HCT116 (cell line): ENCODE data around the gene CTSZ. TPM values are rescaled to one million over a fixed set of nuclear protein-coding genes. Genes with fewer than 3 reads are reported as not detected.

Experiments used
- ATAC-seq: fragments of 200-7000 bp; cut with Tn5 transposase; 2 replicates; pipeline ENCODE4 v1.9.1; 2020; ENCODE audit warnings: mild to moderate bottlenecking, moderate library complexity
- BruUV-seq: library from RNA; stranded (reverse); fragments of 400-500 nt; replicated peaks from 2 replicates; lab custom pipeline; 2021; lab: Mats Ljungman, UMichigan
- CTCF ChIA-PET: fragments of 300-600 bp; sonication (Branson Sonifier 250); formaldehyde crosslinking; loops from one replicate; lab custom pipeline; 2021; ENCODE audit warnings: antibody characterized with exemption; lab: Charles Lee
- POLR2A ChIA-PET: fragments of 300-600, 350-600 bp; sonication (Branson Sonifier 250); formaldehyde crosslinking; loops from one replicate; lab custom pipeline; 2021; ENCODE audit warnings: antibody characterized with exemption; lab: Charles Lee
- RAD21 ChIA-PET, 2 experiments: fragments of 300-600 bp; sonication (Branson Sonifier 250); formaldehyde crosslinking; loops; one replicate each; lab custom pipeline; 2023; ENCODE audit warnings: low total read pairs in 2 of 2; ENCODE audit not compliant: uncharacterized antibody in 2 of 2, unreplicated experiment in 2 of 2, low non-redundant PET in 1 of 2; lab: Charles Lee
- DNase-seq: peaks from one replicate; pipeline ENCODE4 v3.0.0-alpha.2; 2010; ENCODE audit warnings: low read depth, low spot score
- H2AFZ ChIP-seq: fragments of 200-600 bp; shearing (Covaris generic), sonication (generic); 2 replicates; pipeline ENCODE4 v1.6.1; 2017; ENCODE audit warnings: low read depth, mixed run types, mixed read lengths, antibody characterized with exemption, low read length; ENCODE audit not compliant: poor library complexity, severe bottlenecking
- H3K27ac ChIP-seq: 2 replicates; pipeline ENCODE4 v1.5.1; 2012; ENCODE audit warnings: low read depth, low read length
- H3K27me3 ChIP-seq: fragments of 200-600 bp; sonication (generic); 2 replicates; pipeline ENCODE4 v1.6.1; 2016; ENCODE audit warnings: mixed run types, low read length, mixed read lengths; ENCODE audit not compliant: insufficient read depth
- H3K36me3 ChIP-seq, 2 experiments: fragments of 200-500 bp in 1 of 2; fragments of 200-600 bp in 1 of 2; sonication (Bioruptor generic) in 1 of 2; sonication (generic) in 1 of 2; 2 replicates each; pipeline versions ENCODE4 v1.5.1 to v1.6.1; 2014 to 2016; ENCODE audit warnings: low read length in 2 of 2, inconsistent platforms in 1 of 2, mixed read lengths in 1 of 2, mixed run types in 1 of 2; ENCODE audit not compliant: insufficient read depth in 2 of 2, control insufficient read depth in 1 of 2
- H3K4me1 ChIP-seq, 2 experiments: fragments of 200-600 bp in 1 of 2; sonication (generic) in 1 of 2; 2 replicates each; pipeline versions ENCODE4 v1.5.1 to v1.6.1; 2012 to 2017; ENCODE audit warnings: low read length in 2 of 2, inconsistent platforms in 1 of 2, mild to moderate bottlenecking in 1 of 2, mixed read lengths in 1 of 2, mixed run types in 1 of 2, moderate library complexity in 1 of 2; ENCODE audit not compliant: insufficient read depth in 2 of 2, control insufficient read depth in 1 of 2
- H3K4me2 ChIP-seq: fragments of 200-600 bp; sonication (generic); 2 replicates; pipeline ENCODE4 v1.6.1; 2017; ENCODE audit warnings: mixed run types, low read length, mixed read lengths
- H3K4me3 ChIP-seq, 2 experiments: fragments of 200-600 bp in 1 of 2; sonication (generic) in 1 of 2; replicated peaks in 1 of 2; 2 replicates each; pipeline ENCODE4 v1.5.1; 2011 to 2016; ENCODE audit warnings: low read length in 2 of 2, control low read depth in 1 of 2, low read depth in 1 of 2, mild to moderate bottlenecking in 1 of 2, mixed read lengths in 1 of 2, mixed run types in 1 of 2
- H3K79me2 ChIP-seq: fragments of 200-600 bp; sonication (generic); 2 replicates; pipeline ENCODE4 v1.6.1; 2017; ENCODE audit warnings: mild to moderate bottlenecking, mixed run types, low read length, moderate library complexity, mixed read lengths; ENCODE audit not compliant: insufficient read depth
- H3K9ac ChIP-seq: fragments of 200-600 bp; sonication (generic); 2 replicates; pipeline ENCODE4 v1.6.1; 2016; ENCODE audit warnings: low read length, mixed read lengths
- H3K9me2 ChIP-seq: fragments of 200-600 bp; sonication (generic), shearing (Covaris generic); 2 replicates; pipeline ENCODE4 v1.6.1; 2017; ENCODE audit warnings: mixed run types, mild to moderate bottlenecking, moderate library complexity; ENCODE audit not compliant: insufficient read depth
- H3K9me3 ChIP-seq, 2 experiments: fragments of 200-500 bp in 1 of 2; fragments of 200-600 bp in 1 of 2; sonication (Bioruptor generic) in 1 of 2; sonication (generic) in 1 of 2; 2 replicates each; pipeline ENCODE4 v1.6.1; 2014 to 2017; ENCODE audit warnings: low read length in 2 of 2, mixed read lengths in 2 of 2, inconsistent platforms in 1 of 2, low read depth in 1 of 2, mild to moderate bottlenecking in 1 of 2, mixed run types in 1 of 2, moderate library complexity in 1 of 2; ENCODE audit not compliant: control insufficient read depth in 1 of 2, insufficient read depth in 1 of 2
- H4K20me1 ChIP-seq: fragments of 200-600 bp; sonication (generic), shearing (Covaris generic); 2 replicates; pipeline ENCODE4 v1.6.1; 2017; ENCODE audit warnings: mixed run types, mild to moderate bottlenecking, moderate library complexity; ENCODE audit not compliant: insufficient read depth
- EZH2phosphoT487 ChIP-seq: fragments of 200-600 bp; IDR thresholded peaks from 2 replicates; pipeline ENCODE4 v1.6.1; 2018; ENCODE audit warnings: antibody characterized with exemption, borderline replicate concordance
- JUND ChIP-seq: IDR thresholded peaks from 2 replicates; pipeline ENCODE4 v1.6.1; 2012
- POLR2A ChIP-seq: IDR thresholded peaks from 2 replicates; pipeline ENCODE4 v1.7.0; 2011; ENCODE audit warnings: borderline replicate concordance; ENCODE audit not compliant: insufficient read depth, insufficient read length; ENCODE audit errors: extremely low read depth
- POLR2AphosphoS5 ChIP-seq: IDR thresholded peaks from 2 replicates; pipeline ENCODE4 v1.6.1; 2011; ENCODE audit warnings: mild to moderate bottlenecking, low read depth, low read length, moderate library complexity
- RAD21 ChIP-seq: IDR thresholded peaks from 2 replicates; pipeline ENCODE4 v1.6.1; 2012; ENCODE audit warnings: low read depth, mild to moderate bottlenecking
- SIN3A ChIP-seq: IDR thresholded peaks from 2 replicates; pipeline ENCODE4 v1.6.1; 2012; ENCODE audit warnings: low read depth
- SP1 ChIP-seq: IDR thresholded peaks from 2 replicates; pipeline ENCODE4 v1.6.1; 2012; ENCODE audit warnings: low read depth
- SRF ChIP-seq: IDR thresholded peaks from 2 replicates; pipeline ENCODE4 v1.6.1; 2012; ENCODE audit warnings: low read depth
- ZFX ChIP-seq: fragments of 450-650 bp; IDR thresholded peaks from 2 replicates; pipeline ENCODE4 v1.6.1; 2017
- intact Hi-C: fragments of 100-400 bp; cut with micrococcal nuclease; formaldehyde crosslinking; loops from 2 replicates; pipeline ENCODE4 v1.10.0; 2022
- total RNA-seq: library from RNA; stranded (reverse); gene quantifications from one replicate; pipeline ENCODE4 v1.2.1, GENCODE V29; 2021; ENCODE audit not compliant: unreplicated experiment
- TF ChIP-seq, protein P1 (sequence below), 3 experiments: fragments of 200-600 bp in 1 of 3; sonication (generic) in 1 of 3; IDR thresholded peaks in 2 of 3; conservative IDR thresholded peaks in 1 of 3; 2 replicates each; pipeline ENCODE4 v1.5.1; 2012 to 2017; ENCODE audit warnings: low read depth in 2 of 3, low read length in 2 of 3, antibody characterized with exemption in 1 of 3, borderline replicate concordance in 1 of 3, control low read depth in 1 of 3, mild to moderate bottlenecking in 1 of 3, mixed read lengths in 1 of 3, mixed run types in 1 of 3, moderate library complexity in 1 of 3; ENCODE audit not compliant: insufficient read depth in 1 of 3
- TF ChIP-seq, protein P2 (sequence below): IDR thresholded peaks from 2 replicates; pipeline ENCODE4 v1.6.1; 2012

The CTSZ gene
- total RNA-seq, 1 experiment from 2014 or later, result 100 TPM

DNA sequence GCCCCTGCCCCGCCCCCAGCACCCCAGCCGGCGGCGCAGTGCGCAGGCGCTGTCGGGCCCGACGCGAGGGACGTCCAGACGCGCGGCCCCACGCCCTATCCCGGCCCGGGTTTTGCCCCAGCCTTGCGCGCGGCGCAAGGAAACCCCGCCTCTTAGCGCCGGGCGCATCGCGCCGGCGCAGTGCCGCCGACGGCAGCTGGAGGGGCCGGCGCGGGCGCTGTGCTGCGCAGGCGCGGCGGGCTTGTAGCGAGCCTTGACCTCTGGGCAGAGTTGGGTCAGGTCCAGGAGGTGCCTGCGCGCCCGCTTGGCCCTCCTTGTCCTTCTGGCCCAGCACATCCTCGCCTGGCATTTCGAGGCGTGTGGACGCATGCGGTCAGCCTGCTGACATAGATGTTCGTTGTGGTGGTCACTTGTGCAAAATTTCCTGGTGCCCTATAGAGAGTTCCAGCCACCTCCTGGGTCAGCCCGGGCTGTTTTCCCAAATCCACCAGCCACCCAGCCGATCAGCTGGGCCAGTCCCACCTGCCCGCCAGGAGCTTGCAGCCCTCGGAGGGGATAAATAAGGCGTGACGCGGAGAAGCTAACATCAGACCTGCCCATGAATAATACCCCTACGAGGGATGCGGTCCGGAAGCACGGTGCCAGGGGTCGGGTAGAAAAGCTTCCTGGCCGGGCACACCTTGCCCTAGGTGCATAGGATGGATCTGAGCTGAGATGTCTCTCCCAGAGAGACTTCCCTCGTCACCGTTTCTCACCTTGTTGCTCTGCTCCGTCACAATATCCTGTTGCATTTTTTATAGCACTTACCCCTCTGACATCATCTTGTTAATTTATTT, 36.0 kb upstream of the CTSZ start:
- DNase-seq, result peak; percentile 84
- H3K36me3 ChIP-seq, result peaks cover 4 to 19% of the 10 kb centered on the region in 2 experiments
- POLR2A ChIA-PET, result interaction anchor here (0.7 to 3.0 kb wide), 3 partner anchors 9 to 16 kb away, joined by 3 to 13 read pairs (median 5); partner anchors contain the start of gene ATP5F1E
- TF ChIP-seq POLR2AphosphoS5 (peak; percentile 51; the same call in 1 of the 2 replicates), ZFX (0 out of 2 replicates have a peak, but pooled peaks have one; percentile 57), SRF (no peak)
- peaks cover 15 to 24% of the 10 kb centered on the region in 2 experiments for H3K4me1 ChIP-seq
- H4K20me1 ChIP-seq, result no peaks in the 10 kb centered on the region
- no TSS peak for BruUV-seq
- no peaks in the 10 kb centered on the region for H3K9me3 ChIP-seq
- peak overlapping the region; percentile 82 to 84 for H3K4me3 ChIP-seq
- peak overlapping the region; percentile 84 for H3K9ac ChIP-seq
- RAD21 ChIA-PET, result no interaction called here
- peak overlapping the region; percentile 25 for H2AFZ ChIP-seq
- ATAC-seq, result peak; percentile 98
- H3K27me3 ChIP-seq, result no peaks in the 10 kb centered on the region
- CTCF ChIA-PET, result interaction anchor here (1.0 to 1.6 kb wide), 2 partner anchors 9 to 11 kb away, joined by 3 to 8 read pairs; partner anchors contain the start of gene ATP5F1E
- intact Hi-C loops, result no loop called here
- peaks cover 46% of the 10 kb centered on the region for H3K79me2 ChIP-seq
- H3K27ac ChIP-seq, result peak overlapping the region; percentile 83
- no peaks in the 10 kb centered on the region for H3K9me2 ChIP-seq
- H3K4me2 ChIP-seq, result peak overlapping the region; percentile 94

DNA sequence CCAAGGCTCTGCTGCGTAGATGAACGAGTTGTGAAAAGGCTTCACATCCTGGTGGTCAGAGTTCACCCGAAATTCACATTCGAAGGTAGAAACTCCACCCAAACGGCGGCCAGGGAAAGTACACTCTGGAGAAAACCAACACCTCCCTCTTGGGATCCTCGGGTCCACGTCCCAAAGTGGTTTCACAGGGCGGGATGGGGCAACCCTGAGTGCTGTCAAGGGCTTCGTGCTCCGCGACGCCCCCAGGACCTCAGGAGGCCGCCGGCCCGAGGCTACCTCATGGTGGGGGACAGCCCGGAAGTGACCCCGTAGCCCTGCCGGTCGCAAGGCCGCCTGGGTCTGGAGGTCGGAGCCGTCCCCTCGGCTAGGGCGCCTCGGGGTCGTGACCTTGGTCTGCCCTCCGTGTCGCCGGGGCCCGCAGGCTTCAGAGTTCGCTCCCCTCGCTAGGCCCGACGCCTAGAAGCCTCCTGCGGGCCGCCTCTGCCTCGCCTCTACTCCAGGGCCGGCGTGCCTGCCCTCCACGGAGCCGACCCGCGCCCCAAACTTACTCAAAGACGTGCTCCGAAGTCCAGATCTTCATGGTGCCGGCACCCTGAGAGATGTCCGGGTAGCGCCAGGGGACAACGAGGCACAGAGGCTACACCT, 35.2 kb upstream of the CTSZ start, which contains the start of gene PRELID3B:
TSS of gene PRELID3B (minus strand) at position 636 of the 645 bp plus-strand sequence. CDS start at position 580, 56 bp downstream.
- H3K4me2 ChIP-seq, result peak within 1 kb of the TSS; percentile 94
- H4K20me1 ChIP-seq, result no peaks in the 10 kb centered on the region
- peak; percentile 77 for TF ChIP-seq POLR2AphosphoS5
- peak; percentile 98 for TF ChIP-seq ZFX
- no peak for TF ChIP-seq SRF
- TF ChIP-seq EZH2phosphoT487, result no peak
- TF ChIP-seq, protein P1, sequence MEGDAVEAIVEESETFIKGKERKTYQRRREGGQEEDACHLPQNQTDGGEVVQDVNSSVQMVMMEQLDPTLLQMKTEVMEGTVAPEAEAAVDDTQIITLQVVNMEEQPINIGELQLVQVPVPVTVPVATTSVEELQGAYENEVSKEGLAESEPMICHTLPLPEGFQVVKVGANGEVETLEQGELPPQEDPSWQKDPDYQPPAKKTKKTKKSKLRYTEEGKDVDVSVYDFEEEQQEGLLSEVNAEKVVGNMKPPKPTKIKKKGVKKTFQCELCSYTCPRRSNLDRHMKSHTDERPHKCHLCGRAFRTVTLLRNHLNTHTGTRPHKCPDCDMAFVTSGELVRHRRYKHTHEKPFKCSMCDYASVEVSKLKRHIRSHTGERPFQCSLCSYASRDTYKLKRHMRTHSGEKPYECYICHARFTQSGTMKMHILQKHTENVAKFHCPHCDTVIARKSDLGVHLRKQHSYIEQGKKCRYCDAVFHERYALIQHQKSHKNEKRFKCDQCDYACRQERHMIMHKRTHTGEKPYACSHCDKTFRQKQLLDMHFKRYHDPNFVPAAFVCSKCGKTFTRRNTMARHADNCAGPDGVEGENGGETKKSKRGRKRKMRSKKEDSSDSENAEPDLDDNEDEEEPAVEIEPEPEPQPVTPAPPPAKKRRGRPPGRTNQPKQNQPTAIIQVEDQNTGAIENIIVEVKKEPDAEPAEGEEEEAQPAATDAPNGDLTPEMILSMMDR (IDR thresholded peaks at IDR 0.05 in 2 of 3, conservative IDR thresholded peaks at IDR 0.05 in 1 of 3; ENCODE audit: borderline replicate concordance in 1 of 3, insufficient read depth in 1 of 3, low read depth in 2 of 3, low read length in 2 of 3), result no peak
- TF ChIP-seq POLR2A, result no peak
- TF ChIP-seq SIN3A, result 0 out of 2 replicates have a peak, but pooled peaks have one; percentile 3
- no peak for TF ChIP-seq RAD21
- TF ChIP-seq SP1, result no peak
- TF ChIP-seq, protein P2, sequence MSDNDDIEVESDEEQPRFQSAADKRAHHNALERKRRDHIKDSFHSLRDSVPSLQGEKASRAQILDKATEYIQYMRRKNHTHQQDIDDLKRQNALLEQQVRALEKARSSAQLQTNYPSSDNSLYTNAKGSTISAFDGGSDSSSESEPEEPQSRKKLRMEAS, result peak; percentile 26; the same call in 1 of the 2 replicates
- no peak for TF ChIP-seq JUND
- H3K9me2 ChIP-seq, result no peaks in the 10 kb centered on the region
- no peaks in the 10 kb centered on the region for H3K27me3 ChIP-seq
- peaks cover 15 to 24% of the 10 kb centered on the region in 2 experiments for H3K4me1 ChIP-seq
- peaks cover 53% of the 10 kb centered on the region for H3K79me2 ChIP-seq
- H2AFZ ChIP-seq, result peak within 1 kb of the TSS; percentile 25
- H3K9me3 ChIP-seq, result no peaks in the 10 kb centered on the region
- intact Hi-C loops, result no loop called here
- DNase-seq (no peak), ATAC-seq (peak; percentile 47)
- H3K27ac ChIP-seq, result peak within 1 kb of the TSS; percentile 83
- H3K4me3 ChIP-seq, result peak within 1 kb of the TSS; percentile 82 to 84
- ChIA-PET RAD21 (no interaction called here), CTCF (interaction anchor here (1.6 kb wide), 1 partner anchor 9 kb away, joined by 8 read pairs; no protein-coding TSS in a partner anchor), POLR2A (interaction anchor here (0.7 to 3.0 kb wide), 3 partner anchors 10 to 17 kb away, joined by 3 to 13 read pairs (median 5); partner anchors contain the start of gene ATP5F1E)
- peaks cover 10 to 26% of the 10 kb centered on the region in 2 experiments for H3K36me3 ChIP-seq
- peak within 1 kb of the TSS; percentile 84 for H3K9ac ChIP-seq
- no TSS peak for BruUV-seq
